ENCODE measurements around the gene TMEM115.
A peak's percentile ranks its signal among the peaks of the same experiment; 100 is the strongest.

Gene TMEM115

DNA sequence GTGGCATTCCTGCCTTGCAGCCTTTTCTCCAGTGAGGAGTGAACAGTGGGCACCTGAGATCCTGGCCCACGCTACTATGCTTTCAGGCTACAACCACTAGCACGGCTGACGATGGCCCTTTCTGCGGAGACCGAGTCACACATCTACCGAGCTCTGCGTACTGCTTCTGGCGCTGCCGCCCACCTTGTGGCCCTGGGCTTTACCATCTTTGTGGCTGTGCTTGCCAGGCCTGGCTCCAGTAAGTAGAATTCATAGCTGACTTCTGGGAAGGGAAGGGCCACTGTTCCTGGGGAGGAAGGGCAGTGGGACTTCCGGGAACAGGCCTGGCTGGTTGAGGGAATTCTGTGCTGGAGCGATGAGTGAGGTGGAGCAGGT, 8.0 kb downstream of the TMEM115 start:
- DNase-seq = no peak

- DNase-seq = peak; percentile 91 to 97
Measured at GRCh38 chr3:50350527-50351322, 8.6 kb downstream of the TMEM115 start, which contains the start of the genes CYB561D2 and NPRL2. Gene CYB561D2, plus strand, starts transcription at chr3:50350862. Its CDS starts 572 bp downstream, at chr3:50351434. Gene NPRL2, minus strand, starts transcription at chr3:50350775. Its CDS starts 123 bp downstream, at chr3:50350652.

DNA sequence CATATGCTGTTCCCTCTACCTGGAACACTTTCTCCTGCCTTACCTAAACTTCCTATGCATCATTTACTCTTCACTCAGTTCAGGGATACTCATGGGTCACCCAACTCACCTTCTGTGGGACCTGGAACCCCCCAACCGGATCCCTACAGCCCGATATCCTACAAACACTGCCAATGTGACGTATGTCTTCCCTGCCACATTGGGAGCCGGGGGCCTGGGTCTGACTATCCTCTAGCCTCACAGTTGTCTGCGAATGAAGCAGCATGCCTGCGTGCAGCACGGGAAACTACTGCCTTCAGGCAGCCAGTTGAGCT, 9.2 kb downstream of the TMEM115 start:
- no peak for DNase-seq

GRCh38 chr3:50347187-50347813, 12.0 kb downstream of the TMEM115 start:
- DNase-seq = peak; percentile 44 to 51

DNA sequence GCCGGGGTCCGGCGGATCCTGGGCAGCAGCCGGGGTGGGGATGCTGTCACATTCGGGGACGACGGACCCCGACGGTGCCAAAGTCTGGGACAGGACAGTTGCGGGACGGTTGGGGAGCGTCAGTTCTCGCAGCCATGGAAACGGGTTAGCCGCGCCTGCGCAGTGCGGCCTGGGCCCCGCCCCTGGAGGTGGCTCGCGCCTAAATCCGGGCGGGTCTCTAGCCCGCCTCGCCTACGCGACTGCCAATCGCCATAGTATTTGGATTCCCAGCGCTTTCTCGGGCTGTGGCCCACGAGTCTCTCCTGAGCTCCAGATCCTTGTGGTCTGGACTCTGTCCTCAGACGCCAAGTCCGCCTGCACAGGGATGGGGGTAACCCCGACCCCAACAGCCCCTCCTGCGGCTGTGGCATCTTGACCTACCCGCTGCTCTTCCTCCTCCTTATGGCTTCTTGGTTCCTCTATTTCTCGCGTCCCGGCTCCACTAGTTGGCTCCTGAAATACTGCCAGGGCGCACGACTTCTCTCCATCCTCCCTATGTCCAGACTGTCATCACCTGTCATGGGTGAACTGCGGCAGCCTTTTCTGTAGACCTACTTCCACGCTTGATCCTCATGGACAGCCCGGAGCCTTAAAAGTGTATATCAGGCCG, 13.6 kb downstream of the TMEM115 start, which contains the start of gene ZMYND10:
ZMYND10 (minus strand) TSS at position 147 of the 649 bp plus-strand sequence. CDS start 153 bp downstream, outside the sequence.
- DNase-seq = no peak

DNA sequence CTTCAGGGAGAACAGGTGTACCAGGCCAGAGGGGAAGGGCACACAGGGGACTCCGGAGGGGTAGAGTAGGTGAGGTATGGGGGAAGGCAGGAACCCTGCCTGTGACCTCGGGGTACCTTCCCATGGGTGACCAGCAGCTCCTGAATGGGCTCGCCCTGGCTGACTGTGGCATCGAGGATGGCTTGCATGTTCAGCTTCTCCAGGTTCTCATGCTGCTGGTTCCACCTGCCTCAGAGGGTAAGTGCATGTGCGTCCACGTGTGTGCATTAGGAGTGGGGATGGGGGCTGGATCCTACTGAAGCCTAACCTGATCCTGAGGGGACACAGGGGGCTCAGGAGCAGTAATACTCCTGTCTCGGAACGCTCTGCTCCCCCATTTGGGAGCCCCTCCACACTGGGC, 14.3 kb downstream of the TMEM115 start:
- DNase-seq = no peak

GRCh38 chr3:50342813-50343633, 16.3 kb downstream of the TMEM115 start:
- DNase-seq = no peak

DNA sequence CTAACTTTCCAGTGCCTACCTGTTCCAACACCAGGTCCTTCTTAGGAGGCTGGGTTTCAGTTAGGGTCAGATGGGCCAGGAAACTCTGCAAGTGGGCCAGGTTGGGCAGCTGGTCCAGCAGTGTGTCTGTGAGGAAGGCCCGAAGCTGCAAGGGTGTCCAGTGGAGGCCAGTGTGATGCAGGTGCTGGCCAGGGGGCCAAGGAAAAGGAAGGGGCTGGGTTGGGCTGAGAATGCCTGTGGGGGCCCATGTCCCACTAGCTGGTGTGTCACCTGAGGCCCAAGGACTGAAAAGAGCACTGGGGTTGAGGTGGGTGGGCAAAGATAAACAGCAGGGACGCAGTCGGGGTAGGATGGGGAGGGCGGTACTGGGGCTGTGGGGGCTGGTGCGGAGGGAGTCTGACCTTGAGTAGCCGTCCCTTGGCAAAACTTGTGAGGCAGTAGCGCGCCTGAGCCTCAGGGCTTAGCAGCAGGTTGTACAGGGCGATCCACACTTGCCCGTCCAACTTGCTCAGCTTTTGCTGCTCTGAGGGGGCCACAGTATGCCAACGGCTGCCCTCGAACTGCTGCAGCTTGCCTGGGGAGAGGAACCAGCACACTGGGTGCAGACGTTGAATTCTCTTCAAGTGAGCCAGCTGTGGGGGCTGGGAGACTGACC, 17.2 kb downstream of the TMEM115 start:
- no peak for DNase-seq

- no peak for DNase-seq
Measured at GRCh38 chr3:50341537-50341936, 17.8 kb downstream of the TMEM115 start.

DNA sequence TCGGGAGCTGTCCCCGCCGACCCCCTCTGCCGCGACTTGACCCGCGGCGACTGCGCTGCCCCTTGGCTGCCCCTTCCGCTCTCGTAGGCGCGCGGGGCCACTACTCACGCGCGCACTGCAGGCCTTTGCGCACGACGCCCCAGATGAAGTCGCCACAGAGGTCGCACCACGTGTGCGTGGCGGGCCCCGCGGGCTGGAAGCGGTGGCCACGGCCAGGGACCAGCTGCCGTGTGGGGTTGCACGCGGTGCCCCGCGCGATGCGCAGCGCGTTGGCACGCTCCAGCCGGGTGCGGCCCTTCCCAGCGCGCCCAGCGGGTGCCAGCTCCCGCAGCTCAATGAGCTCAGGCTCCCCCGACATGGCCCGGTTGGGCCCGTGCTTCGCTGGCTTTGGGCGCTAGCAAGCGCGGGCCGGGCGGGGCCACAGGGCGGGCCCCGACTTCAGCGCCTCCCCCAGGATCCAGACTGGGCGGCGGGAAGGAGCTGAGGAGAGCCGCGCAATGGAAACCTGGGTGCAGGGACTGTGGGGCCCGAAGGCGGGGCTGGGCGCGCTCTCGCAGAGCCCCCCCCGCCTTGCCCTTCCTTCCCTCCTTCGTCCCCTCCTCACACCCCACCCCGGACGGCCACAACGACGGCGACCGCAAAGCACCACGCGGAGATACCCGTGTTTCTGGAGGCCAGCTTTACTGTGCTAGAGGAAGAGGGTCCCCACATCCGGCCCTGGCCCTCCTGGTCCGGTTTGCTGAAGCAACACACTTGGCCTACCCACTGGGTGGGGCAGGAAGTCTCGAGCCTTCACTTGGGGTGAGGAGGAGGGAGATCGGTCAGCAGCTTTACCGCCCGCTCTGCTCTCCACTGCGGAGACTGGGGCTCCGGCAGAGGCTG, 18.6 kb downstream of the TMEM115 start, which contains the start of gene RASSF1:
RASSF1 (minus strand) TSS at position 389 of the 882 bp plus-strand sequence; CDS start at position 358, 31 bp downstream.
- peak in 1 of 2 donors; percentile 25 for DNase-seq

DNA sequence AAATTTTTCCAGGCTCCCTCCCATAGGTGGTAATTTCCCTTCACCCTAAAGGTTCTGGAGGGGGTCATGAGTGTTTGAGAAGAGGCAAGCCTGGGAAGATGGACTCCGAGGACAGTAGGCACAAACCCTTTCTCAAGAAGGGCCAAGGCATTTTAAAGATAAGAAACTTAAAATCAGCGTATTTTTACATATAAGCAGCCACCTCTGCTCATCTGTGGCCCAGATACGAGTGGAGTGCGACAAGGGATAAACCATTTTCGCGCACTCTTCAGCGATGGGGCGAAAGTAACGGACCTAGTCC, 19.2 kb downstream of the TMEM115 start:
- DNase-seq = no peak

DNA sequence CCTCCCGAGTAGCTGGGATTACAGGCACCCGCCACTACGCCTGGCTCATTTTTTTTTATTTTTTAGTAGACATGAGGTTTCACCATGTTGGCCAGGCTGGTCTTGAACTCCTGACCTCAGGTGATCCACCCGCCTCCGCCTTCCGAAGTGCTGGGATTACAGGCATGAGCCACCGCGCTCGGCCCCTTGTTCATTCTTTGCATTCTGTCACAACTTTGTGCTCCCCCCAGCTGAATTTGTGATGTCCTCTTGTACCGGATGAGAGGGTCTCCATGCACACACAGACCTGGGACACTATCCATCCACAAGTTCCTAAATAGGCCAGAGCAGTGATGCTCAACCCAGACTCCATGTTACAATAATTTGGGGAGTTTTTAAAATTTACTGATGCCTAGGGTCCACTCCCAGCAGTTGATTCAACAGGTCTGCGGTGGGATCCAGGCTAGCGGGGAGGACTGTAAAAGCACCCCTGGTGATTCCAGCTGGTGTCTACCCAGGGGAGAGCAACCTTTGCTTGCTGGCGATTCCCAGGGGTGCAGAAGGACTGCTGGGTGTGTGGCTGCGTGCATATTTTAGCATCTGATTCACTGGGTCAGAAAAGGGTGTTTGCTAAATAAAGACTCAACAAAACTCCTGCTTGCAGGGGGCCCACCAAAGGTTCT, 19.7 kb downstream of the TMEM115 start:
- DNase-seq = no peak

DNA sequence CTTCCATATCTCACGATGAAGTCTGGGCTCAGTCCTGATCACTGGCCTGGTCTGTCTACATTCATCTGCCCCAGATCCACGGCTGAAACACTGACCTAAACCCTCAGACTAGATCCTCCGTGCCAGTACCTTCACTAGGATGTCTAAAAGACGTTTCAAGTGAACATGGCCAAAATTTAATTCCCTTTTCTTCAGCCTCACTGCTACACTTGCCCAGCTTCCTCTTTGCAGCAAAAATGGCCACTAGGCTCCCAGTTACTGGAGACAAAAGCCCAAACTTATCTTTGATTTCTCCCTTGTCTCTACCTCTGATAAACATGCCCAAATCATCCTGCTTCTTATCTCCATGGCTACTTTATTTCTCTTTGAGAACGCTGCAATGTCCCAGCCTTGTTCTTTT, 20.4 kb downstream of the TMEM115 start:
- no peak for DNase-seq

DNA sequence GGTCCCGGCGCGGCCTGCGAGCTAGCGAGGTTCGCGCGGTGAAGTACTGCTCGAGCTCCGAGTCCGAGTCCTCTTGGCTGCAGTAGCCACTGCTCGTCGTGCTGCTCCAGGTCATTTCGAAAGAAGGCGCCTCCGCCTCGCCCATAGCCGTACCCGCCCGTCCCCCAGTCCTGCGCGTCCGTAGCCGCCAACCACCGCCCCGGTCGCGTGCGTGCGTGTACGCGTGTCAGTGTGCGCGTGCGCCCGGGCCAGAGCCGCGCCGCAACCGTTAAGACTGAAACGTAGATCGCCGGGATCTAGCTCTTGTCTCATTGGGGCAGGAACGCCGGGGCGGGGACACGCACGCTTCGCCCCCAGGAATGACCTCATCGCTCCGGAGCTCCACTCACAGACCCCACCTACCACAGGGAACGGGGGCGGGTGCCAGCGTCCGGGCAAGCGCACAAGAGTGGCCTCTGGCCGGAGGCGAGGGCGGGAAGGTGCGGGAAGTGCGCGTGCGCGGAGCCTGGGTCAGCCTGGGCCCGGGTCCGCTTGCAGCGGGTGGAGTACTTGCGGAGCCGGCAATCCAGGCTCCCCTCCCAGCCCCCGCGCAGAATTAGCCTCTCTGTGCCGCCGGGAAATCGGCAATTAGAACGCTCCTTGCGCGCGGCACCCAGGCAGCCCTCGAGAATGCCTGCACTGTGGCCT, 22.0 kb downstream of the TMEM115 start:
- DNase-seq = peak; percentile 94 to 97

DNA sequence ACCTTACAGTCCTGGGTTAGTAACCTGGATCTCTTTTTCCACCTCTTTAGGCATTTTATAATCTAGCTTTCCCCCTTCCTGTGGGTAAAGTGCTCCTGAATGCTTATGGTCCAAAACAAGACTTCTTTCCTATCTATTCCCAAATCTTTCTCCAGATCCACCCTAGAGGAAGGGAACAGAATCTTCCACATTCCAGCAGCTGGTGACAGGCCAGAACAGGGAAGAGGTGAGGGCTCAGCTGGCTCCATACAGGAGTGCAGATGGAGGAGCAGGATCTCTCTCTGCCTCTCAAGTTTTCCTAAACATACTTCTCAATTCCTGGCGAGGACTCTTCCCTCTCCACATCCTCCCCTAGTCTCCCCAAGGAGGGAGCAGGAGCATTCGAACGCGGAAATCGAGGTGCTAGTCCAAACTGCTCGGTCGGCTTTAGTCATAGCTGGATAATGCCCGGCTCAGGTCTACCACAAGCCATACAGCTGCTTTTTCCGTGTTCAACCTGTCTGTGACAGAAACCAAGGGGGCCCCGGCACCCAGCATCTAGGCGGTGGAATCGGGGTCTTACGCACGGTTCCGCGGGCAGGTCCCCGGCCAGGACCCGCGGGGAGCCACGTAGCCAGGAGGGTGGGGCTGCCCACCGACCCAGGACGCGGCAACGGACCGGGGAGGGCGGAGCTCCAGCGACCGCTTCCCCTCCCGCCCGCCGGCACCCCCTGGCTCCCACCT, 22.7 kb downstream of the TMEM115 start:
- no peak for DNase-seq

GRCh38 chr3:50334339-50335075, 24.8 kb downstream of the TMEM115 start:
- DNase-seq = no peak

- no peak for DNase-seq
Measured at GRCh38 chr3:50333744-50334328, 25.5 kb downstream of the TMEM115 start.

GRCh38 chr3:50331364-50331907, 27.9 kb downstream of the TMEM115 start:
- no peak for DNase-seq
